ENCODE data around the gene SLC6A1. TPM values are rescaled to one million over a fixed set of nuclear protein-coding genes. Genes with fewer than 3 reads are reported as not detected.

SLC6A1 gene
- total and polyA plus RNA-seq, 5 donors from 2014 or later: not detected

GRCh38 chr3:10960255-10960654, 32.3 kb upstream of the SLC6A1 start:
- Histone ChIP-seq H3K27ac (ENCODE audit: insufficient read depth, low read length, poor library complexity, severe bottlenecking) (no peak overlapping the region), H3K4me3 (ENCODE audit: low read depth, low read length) (no peak overlapping the region), H3K36me3 (ENCODE audit: control insufficient read depth, insufficient read depth, low read length) (no peaks in the 10 kb centered on the region), H3K9me3 (ENCODE audit: control insufficient read depth in 2 of 2, low read length in 2 of 2) (no peaks in the 10 kb centered on the region), H3K4me1 (ENCODE audit: control insufficient read depth, insufficient read depth, low read length, poor library complexity, severe bottlenecking) (no peaks in the 10 kb centered on the region), H3K27me3 (ENCODE audit: control insufficient read depth, insufficient read depth, low read length) (peaks cover 2% of the 10 kb centered on the region)
- peaks cover 9% of the 10 kb centered on the region for H3K27me3 Mint-ChIP-seq
- H3K4me1 Mint-ChIP-seq: no peaks in the 10 kb centered on the region
- H3K36me3 Mint-ChIP-seq: no peaks in the 10 kb centered on the region
- H3K4me3 Mint-ChIP-seq: no peak overlapping the region
- no peak for ATAC-seq (ENCODE audit: low read depth in 2 of 2)
- no peaks in the 10 kb centered on the region for H3K9me3 Mint-ChIP-seq
- no peak overlapping the region for H3K27ac Mint-ChIP-seq
- no peak for DNase-seq

DNA sequence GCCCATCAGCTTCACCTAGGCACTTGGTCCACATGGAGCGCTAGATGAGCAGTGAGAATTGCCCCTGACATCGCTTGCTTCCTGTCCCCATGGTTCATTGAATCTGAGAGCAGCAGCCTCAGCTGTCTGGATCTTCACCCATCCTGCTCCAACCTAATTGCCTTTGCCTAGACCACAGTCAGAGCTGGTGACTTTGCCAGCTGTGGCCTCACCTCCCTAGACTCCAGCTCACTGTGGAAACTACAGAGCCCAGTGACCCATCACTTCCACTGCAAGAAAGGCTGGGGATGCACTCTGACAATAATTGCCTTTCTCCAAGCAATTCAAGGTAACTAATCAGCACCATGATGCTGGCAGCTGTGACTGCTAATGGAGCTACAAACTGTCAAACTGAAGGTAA, 30.6 kb upstream of the SLC6A1 start:
- Histone ChIP-seq H3K36me3 (ENCODE audit: control insufficient read depth, insufficient read depth, low read length) (no peaks in the 10 kb centered on the region), H3K27ac (ENCODE audit: insufficient read depth, low read length, poor library complexity, severe bottlenecking) (no peak overlapping the region), H3K4me3 (ENCODE audit: low read depth, low read length) (no peak overlapping the region), H3K27me3 (ENCODE audit: control insufficient read depth, insufficient read depth, low read length) (peaks cover 2% of the 10 kb centered on the region), H3K4me1 (ENCODE audit: control insufficient read depth, insufficient read depth, low read length, poor library complexity, severe bottlenecking) (no peaks in the 10 kb centered on the region), H3K9me3 (ENCODE audit: control insufficient read depth in 2 of 2, low read length in 2 of 2) (no peaks in the 10 kb centered on the region)
- Mint-ChIP-seq H3K4me3 (no peak overlapping the region), H3K4me1 (no peaks in the 10 kb centered on the region), H3K36me3 (no peaks in the 10 kb centered on the region), H3K27ac (no peak overlapping the region), H3K9me3 (no peaks in the 10 kb centered on the region), H3K27me3 (peaks cover 4% of the 10 kb centered on the region)
- no peak for DNase-seq
- no peak for ATAC-seq (ENCODE audit: low read depth in 2 of 2)

GRCh38 chr3:10962481-10963036, 30.0 kb upstream of the SLC6A1 start:
- no peaks in the 10 kb centered on the region for H3K9me3 ChIP-seq (ENCODE audit: control insufficient read depth in 2 of 2, low read length in 2 of 2)
- H3K4me1 Mint-ChIP-seq: no peaks in the 10 kb centered on the region
- H3K4me3 ChIP-seq (ENCODE audit: low read depth, low read length): no peak overlapping the region
- no peaks in the 10 kb centered on the region for H3K36me3 ChIP-seq (ENCODE audit: control insufficient read depth, insufficient read depth, low read length)
- no peak for DNase-seq
- no peaks in the 10 kb centered on the region for H3K9me3 Mint-ChIP-seq
- peaks cover 4% of the 10 kb centered on the region for H3K27me3 Mint-ChIP-seq
- ATAC-seq (ENCODE audit: low read depth in 2 of 2): no peak
- H3K27ac ChIP-seq (ENCODE audit: insufficient read depth, low read length, poor library complexity, severe bottlenecking): no peak overlapping the region
- H3K4me1 ChIP-seq (ENCODE audit: control insufficient read depth, insufficient read depth, low read length, poor library complexity, severe bottlenecking): no peaks in the 10 kb centered on the region
- no peaks in the 10 kb centered on the region for H3K36me3 Mint-ChIP-seq
- H3K27me3 ChIP-seq (ENCODE audit: control insufficient read depth, insufficient read depth, low read length): peaks cover 2% of the 10 kb centered on the region
- H3K27ac Mint-ChIP-seq: no peak overlapping the region
- no peak overlapping the region for H3K4me3 Mint-ChIP-seq

DNA sequence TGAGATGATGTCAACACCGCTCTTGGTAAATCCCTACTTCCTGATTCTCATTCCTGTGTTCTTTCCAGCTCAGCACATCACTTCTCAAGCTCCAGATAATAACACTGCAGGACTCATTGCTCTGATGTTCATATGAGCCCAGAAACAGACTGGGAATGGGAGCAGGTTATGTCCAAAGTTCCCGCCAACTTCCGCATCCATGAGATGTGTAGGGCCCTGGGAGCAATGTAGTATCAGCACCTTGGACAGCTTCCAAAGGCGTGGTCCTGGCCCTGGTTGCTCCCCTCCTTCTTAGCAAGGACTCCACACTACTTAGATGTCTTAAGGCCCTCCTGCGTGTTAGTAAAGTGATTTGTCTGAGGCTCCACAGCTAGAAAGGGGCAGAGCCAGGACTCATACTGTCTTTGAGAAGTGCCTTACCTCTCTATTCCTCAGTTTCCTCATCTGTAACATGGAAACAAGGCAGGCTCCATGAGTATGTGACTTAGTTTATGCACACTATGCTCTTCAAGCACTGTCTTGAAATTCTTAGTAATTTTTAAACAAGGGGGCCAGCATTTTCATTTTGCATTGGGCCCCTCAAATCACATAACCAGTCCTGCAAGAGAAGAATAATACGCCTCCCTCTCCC, 27.9 kb upstream of the SLC6A1 start:
- peak in 1 of 3 donors; percentile 4 for DNase-seq
- Histone ChIP-seq H3K4me3 (ENCODE audit: low read depth, low read length) (no peak overlapping the region), H3K27ac (ENCODE audit: insufficient read depth, low read length, poor library complexity, severe bottlenecking) (no peak overlapping the region), H3K9me3 (ENCODE audit: control insufficient read depth in 2 of 2, low read length in 2 of 2) (no peaks in the 10 kb centered on the region), H3K36me3 (ENCODE audit: control insufficient read depth, insufficient read depth, low read length) (no peaks in the 10 kb centered on the region), H3K27me3 (ENCODE audit: control insufficient read depth, insufficient read depth, low read length) (peaks cover 2% of the 10 kb centered on the region), H3K4me1 (ENCODE audit: control insufficient read depth, insufficient read depth, low read length, poor library complexity, severe bottlenecking) (no peaks in the 10 kb centered on the region)
- no peak for ATAC-seq (ENCODE audit: low read depth in 2 of 2)
- Mint-ChIP-seq H3K4me3 (no peak overlapping the region), H3K36me3 (no peaks in the 10 kb centered on the region), H3K4me1 (no peaks in the 10 kb centered on the region), H3K27ac (no peak overlapping the region), H3K27me3 (peaks cover 4% of the 10 kb centered on the region), H3K9me3 (no peaks in the 10 kb centered on the region)

DNA sequence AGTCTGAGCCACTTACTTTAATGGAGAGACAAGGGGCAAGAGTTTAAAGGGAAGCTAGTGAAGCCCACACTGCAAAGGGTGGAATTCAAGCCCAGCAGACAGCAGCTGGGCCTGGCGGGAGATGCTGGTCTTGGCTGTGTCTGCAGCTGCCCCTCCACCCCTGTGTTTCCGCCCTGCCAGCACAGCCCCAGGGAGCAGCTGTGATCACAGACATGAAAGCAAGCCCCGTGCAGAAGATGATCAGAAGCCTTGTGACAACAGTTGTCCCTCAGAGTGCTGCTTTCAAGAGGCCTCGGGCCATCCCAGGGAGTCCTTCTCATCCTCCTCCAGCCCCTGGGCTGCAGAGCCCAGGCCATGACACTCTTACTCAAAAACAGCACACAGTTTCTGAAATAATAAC, 24.1 kb upstream of the SLC6A1 start:
- no peak overlapping the region for H3K27ac Mint-ChIP-seq
- DNase-seq (no peak), ATAC-seq (ENCODE audit: low read depth in 2 of 2) (no peak)
- no peaks in the 10 kb centered on the region for H3K9me3 Mint-ChIP-seq
- Histone ChIP-seq H3K4me3 (ENCODE audit: low read depth, low read length) (no peak overlapping the region), H3K27me3 (ENCODE audit: control insufficient read depth, insufficient read depth, low read length) (no peaks in the 10 kb centered on the region), H3K4me1 (ENCODE audit: control insufficient read depth, insufficient read depth, low read length, poor library complexity, severe bottlenecking) (no peaks in the 10 kb centered on the region), H3K36me3 (ENCODE audit: control insufficient read depth, insufficient read depth, low read length) (no peaks in the 10 kb centered on the region), H3K27ac (ENCODE audit: insufficient read depth, low read length, poor library complexity, severe bottlenecking) (no peak overlapping the region), H3K9me3 (ENCODE audit: control insufficient read depth in 2 of 2, low read length in 2 of 2) (no peaks in the 10 kb centered on the region)
- H3K36me3 Mint-ChIP-seq: no peaks in the 10 kb centered on the region
- no peaks in the 10 kb centered on the region for H3K4me1 Mint-ChIP-seq
- H3K27me3 Mint-ChIP-seq: peaks cover 8% of the 10 kb centered on the region
- no peak overlapping the region for H3K4me3 Mint-ChIP-seq

DNA sequence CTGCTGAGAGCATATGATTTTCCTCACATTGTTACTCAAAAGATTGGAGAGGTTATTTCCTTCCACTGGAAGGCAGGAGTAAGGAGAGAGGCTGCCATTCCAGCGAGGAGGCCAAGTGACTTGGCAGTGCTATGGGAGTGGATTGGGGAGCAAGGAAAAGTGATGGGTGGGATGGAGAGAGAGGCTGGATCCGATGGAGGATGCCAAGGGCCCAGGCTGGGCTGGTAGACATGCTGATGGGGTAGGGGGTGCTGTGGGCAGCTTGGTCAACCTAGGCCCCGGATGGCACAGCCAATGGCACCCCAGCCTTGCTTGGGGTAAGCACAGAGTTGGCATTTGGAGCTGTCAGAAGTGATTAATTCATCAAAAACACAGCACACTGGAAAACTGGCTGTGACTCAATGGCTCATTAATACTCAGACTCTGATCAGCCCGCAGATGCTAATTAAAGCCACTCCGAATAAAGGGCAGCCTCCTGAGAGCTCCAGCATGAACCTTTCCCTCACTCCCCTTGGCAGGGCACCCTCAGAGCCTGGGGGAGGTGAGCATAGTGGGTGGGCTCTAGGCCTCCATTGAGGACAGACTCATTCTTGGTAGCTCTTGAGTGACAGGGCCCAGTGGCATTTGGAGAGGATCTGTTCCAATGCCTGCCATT, 22.1 kb upstream of the SLC6A1 start:
- DNase-seq: no peak
- Mint-ChIP-seq H3K27me3 (peaks cover 4% of the 10 kb centered on the region), H3K4me1 (no peaks in the 10 kb centered on the region), H3K4me3 (no peak overlapping the region), H3K27ac (no peak overlapping the region), H3K9me3 (peaks cover 0 to 2% (median 0%) of the 10 kb centered on the region in 7 donors), H3K36me3 (no peaks in the 10 kb centered on the region)
- H3K36me3 ChIP-seq (ENCODE audit: control insufficient read depth, insufficient read depth, low read length): no peaks in the 10 kb centered on the region
- no peak overlapping the region for H3K4me3 ChIP-seq (ENCODE audit: low read depth, low read length)
- H3K27me3 ChIP-seq (ENCODE audit: control insufficient read depth, insufficient read depth, low read length): no peaks in the 10 kb centered on the region
- H3K4me1 ChIP-seq (ENCODE audit: control insufficient read depth, insufficient read depth, low read length, poor library complexity, severe bottlenecking): no peaks in the 10 kb centered on the region
- ATAC-seq (ENCODE audit: low read depth in 2 of 2): no peak
- no peaks in the 10 kb centered on the region for H3K9me3 ChIP-seq (ENCODE audit: control insufficient read depth in 2 of 2, low read length in 2 of 2)
- H3K27ac ChIP-seq (ENCODE audit: insufficient read depth, low read length, poor library complexity, severe bottlenecking): no peak overlapping the region

GRCh38 chr3:10972072-10972782, 20.3 kb upstream of the SLC6A1 start:
- Histone ChIP-seq H3K27me3 (ENCODE audit: control insufficient read depth, insufficient read depth, low read length) (no peaks in the 10 kb centered on the region), H3K4me3 (ENCODE audit: low read depth, low read length) (no peak overlapping the region), H3K27ac (ENCODE audit: insufficient read depth, low read length, poor library complexity, severe bottlenecking) (no peak overlapping the region), H3K9me3 (ENCODE audit: control insufficient read depth in 2 of 2, low read length in 2 of 2) (no peaks in the 10 kb centered on the region), H3K4me1 (ENCODE audit: control insufficient read depth, insufficient read depth, low read length, poor library complexity, severe bottlenecking) (no peaks in the 10 kb centered on the region), H3K36me3 (ENCODE audit: control insufficient read depth, insufficient read depth, low read length) (no peaks in the 10 kb centered on the region)
- Mint-ChIP-seq H3K4me1 (no peaks in the 10 kb centered on the region), H3K27ac (no peak overlapping the region), H3K4me3 (no peak overlapping the region), H3K27me3 (peaks cover 4% of the 10 kb centered on the region), H3K36me3 (no peaks in the 10 kb centered on the region), H3K9me3 (peaks cover 0 to 2% (median 0%) of the 10 kb centered on the region in 7 donors)
- ATAC-seq (ENCODE audit: low read depth in 2 of 2) (no peak), DNase-seq (no peak)
